GOT3 (cell line): Measurements from ENCODE around the gene BCL2L13.
"Not testable (repeated sequence)": the region's sequence is repeated elsewhere in the genome, so short reads cannot be mapped to it uniquely, and the experiment has no call there.

Source experiments
- DNase-seq: peaks from one replicate; lab custom pipeline; 2025; ENCODE audit warnings: mixed read lengths; lab: John Stamatoyannopoulos, UW

BCL2L13 gene

GRCh38 chr22:17695986-17696385 is 57.4 kb downstream of the BCL2L13 start:
- no peak for DNase-seq

DNA sequence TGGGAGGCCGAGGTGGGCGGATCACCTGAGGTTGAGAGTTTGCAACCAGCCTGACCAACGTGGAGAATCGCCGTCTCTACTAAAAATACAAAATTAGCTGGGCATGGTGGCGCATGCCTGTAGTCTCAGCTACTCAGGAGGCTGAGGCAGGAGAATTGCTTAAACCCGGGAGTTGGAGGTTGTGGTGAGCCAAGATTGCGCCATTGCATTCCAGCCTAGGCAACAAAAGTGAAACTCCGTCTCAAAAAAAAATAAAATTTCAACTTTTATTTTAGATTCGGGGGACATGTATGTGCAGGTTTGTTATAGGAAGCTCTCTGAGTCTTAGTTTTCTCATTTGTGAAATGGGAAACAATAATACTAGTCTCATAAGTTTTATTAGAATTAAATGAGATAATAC is 58.6 kb downstream of the BCL2L13 start:
- DNase-seq: not testable (repeated sequence)

DNA sequence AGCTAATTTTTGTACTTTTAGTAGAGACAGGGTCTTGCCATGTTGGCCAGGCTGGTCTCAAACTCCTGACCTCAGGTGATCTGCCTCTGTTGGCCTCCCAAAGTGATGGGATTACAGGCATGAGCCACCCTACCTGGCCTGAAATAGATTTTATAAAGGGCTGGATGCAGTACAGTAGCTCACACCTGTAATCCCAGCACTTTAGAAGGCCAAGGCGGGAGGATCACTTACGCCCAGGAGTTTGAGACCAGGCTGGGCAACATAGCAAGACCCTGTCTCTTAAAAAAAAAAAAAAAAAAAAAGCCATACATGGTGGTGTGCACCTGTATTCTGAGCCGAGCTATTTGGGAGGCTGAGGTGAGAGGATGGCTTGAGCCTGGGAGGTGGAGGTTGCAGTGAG is 59.7 kb downstream of the BCL2L13 start:
- not testable (repeated sequence) for DNase-seq

- DNase-seq: no peak
These were observed 60.4 kb downstream of the BCL2L13 start for GRCh38 chr22:17698948-17699347.

DNA sequence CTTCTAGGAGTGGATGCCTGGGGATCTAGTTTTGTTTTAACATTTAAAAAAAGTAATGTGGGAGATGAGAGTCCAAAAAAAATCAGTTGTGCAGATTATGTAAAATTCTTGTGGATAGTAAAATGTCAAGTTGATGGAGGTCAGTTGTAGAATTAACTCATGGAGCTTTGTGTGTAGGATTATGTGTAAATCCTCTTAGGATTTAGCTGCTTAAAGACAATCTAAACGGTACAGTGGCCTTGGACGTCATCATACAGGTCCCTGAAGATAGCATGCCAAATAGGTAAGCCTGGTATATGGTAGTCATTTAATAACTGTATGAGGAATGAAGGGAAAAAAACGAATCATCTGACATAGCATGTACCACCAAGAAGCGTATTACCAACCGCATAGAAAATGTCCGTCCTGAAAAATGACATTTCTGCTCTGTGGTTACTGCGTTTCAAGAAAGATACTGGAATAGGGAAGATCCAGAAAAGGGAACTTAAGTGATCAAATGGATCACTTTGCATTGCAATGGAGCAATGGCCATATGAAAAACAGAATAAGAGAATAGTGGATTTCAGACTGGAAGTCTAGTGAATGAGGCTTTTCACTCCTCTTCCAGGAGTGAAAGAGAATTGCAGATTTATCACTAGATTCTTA is 61.3 kb downstream of the BCL2L13 start:
- no peak for DNase-seq

DNA sequence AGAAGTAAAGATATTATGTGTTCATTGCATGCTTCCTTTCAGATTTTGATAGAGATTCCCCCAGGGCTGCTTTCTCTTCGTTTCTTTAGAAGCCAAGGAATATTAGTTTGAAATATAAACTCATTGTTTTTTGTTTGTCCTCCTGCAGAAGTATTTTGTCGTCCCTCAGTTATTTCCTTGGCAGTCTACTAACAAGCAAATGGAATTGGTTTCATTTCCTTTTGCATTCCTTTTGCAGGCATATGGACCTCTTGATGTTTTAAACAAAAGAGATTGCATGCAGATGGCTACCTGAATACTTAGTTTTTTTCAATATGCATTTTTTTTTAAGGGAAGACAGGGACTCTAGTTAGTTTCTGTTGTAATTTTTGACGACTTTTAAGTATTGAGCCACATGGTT is 62.2 kb downstream of the BCL2L13 start:
- DNase-seq: no peak

GRCh38 chr22:17703811-17704210 is 65.3 kb downstream of the BCL2L13 start:
- DNase-seq: no peak

- DNase-seq: no peak
These were observed 67.0 kb downstream of the BCL2L13 start for GRCh38 chr22:17705546-17705945.

DNA sequence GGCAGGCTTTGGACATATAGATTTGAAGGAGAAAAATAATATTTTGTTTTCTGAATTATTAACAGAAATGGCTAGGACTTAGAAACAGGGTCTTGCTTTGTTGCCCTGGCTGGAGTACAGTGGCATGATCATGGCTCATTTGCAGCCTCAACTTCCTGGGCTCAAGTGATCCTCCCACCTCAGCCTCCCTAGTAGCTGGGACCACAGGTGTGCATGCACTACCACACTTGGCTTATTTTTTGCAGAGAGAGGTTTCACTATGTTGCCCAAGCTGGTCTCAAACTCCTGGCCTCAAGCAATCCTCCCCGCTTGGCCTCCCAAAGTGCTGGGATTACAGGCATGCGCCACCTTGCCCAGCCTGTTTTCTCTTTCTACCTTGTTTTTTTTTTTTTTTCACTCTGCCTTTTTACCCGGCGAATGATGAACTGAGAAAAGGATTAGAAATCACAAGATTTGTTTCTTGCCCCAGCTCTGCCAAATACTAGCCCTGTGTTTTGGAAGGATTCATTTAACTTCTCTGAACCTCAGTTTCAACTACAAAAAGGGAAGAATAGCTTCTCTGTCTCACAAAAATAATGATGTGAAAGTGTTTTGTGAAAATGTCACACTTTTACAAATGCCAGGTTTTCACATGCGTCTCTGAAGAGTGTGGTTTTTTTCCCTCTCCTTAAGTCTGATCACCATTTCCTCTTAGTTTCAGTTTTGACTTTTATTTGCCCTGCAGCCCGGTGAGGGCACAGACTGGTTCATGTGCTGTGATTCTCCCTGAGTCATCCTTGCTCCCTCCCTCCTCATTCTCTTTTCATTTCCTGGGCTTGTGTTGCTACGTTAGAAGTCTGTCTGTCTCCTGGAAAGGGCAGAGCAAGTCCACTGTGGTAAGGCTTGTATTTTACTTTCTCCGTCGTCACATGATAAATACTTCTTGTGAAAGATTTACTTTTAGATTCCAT is 67.7 kb downstream of the BCL2L13 start:
- no peak for DNase-seq

- no peak for DNase-seq
These were observed 68.4 kb downstream of the BCL2L13 start for GRCh38 chr22:17706947-17707346.

DNA sequence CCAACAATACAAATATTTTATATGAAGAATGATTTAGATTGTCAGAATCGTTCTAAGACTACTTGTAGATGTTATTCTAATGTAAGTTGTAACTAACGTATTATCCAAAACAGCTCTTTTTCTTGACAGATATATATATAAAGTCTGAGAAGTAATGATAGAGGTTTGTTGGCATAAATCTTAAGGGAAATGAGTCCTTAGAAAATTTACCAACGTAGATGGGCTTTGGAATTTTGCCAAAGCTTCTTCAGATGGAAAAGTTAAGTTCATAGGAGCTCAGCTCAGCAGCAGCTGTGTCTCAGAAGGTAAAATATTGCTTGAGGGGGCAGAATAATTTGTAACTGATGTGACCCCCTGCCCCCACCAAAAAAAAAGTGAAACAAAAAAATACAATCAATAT is 69.0 kb downstream of the BCL2L13 start:
- no peak for DNase-seq

- no peak for DNase-seq
These were observed 71.5 kb downstream of the BCL2L13 start for GRCh38 chr22:17710023-17710422.

- no peak for DNase-seq
These were observed 73.9 kb downstream of the BCL2L13 start for GRCh38 chr22:17712441-17712840.

- DNase-seq: no peak
These were observed 78.0 kb downstream of the BCL2L13 start for GRCh38 chr22:17716529-17716928.

- DNase-seq: no peak
These were observed 79.2 kb downstream of the BCL2L13 start for GRCh38 chr22:17717708-17718107.

GRCh38 chr22:17719911-17720310 is 81.4 kb downstream of the BCL2L13 start:
- DNase-seq: no peak

GRCh38 chr22:17724241-17724640 is 85.7 kb downstream of the BCL2L13 start:
- DNase-seq: no peak

GRCh38 chr22:17724678-17725499 is 86.3 kb downstream of the BCL2L13 start:
- DNase-seq: no peak

- no peak for DNase-seq
These were observed 86.9 kb downstream of the BCL2L13 start for GRCh38 chr22:17725500-17725796.

DNA sequence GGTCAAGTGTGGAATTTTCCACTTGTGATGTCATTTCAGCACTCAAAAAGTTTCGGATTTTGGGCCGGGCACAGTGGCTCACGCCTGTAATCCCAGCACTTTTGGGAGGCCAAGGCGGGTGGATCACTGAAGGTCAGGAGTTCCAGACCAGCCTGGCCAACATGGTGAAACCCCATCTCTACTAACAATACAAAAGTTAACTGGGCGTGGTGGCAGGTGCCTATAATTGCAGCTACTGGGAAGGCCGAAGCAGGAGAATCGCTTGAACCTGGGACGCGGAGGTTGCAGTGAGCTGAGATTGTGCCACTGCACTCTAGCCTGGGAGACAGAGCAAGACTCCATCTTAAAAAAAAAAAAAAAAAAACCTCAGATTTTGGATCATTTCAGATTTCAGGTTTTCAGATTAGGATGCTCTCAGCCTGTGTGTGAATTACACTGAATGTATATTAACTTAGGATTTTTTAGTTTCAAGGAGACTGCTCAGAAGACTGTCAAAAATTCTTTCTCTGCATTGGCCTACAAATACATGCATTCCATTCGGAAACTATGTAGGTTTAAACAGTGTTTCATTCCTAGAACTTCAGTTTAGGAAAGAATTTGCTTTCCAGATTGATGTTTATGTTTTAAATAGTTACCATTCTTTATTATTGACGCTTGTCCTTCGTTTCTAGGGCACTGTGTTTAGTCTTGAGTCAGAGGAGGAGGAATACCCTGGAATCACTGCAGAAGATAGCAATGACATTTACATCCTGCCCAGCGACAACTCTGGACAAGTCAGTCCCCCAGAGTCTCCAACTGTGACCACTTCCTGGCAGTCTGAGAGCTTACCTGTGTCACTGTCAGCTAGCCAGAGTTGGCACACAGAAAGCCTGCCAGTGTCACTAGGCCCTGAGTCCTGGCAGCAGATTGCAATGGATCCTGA is 87.7 kb downstream of the BCL2L13 start:
- DNase-seq: no peak
